Neural cell (in vitro differentiated cells): ENCODE results near the gene C1orf185.

Source experiments
- EZH2 ChIP-seq: fragments of 200-600, 300-800 bp; shearing (Covaris generic), sonication (generic); IDR thresholded peaks from 2 replicates; pipeline ENCODE4 v1.6.1; 2014; ENCODE audit warnings: antibody characterized with exemption, low read length, borderline replicate concordance, mild to moderate bottlenecking; ENCODE audit not compliant: insufficient read depth, poor library complexity, severe bottlenecking
- RAD21 ChIP-seq: fragments of 450-650 bp; conservative IDR thresholded peaks from 2 replicates; pipeline ENCODE4 v1.6.1; 2014; ENCODE audit warnings: antibody characterized with exemption, mild to moderate bottlenecking, moderate library complexity

GRCh38 chr1:51172811-51173210, 70.8 kb downstream of the C1orf185 start:
- TF ChIP-seq EZH2 (no peak), RAD21 (no peak)
